K562 (cell line): ENCODE data around the gene ZNF143. TPM values are rescaled to one million over a fixed set of nuclear protein-coding genes. Genes with fewer than 3 reads are reported as not detected.
A peak's percentile ranks its signal among the peaks of the same experiment; 100 is the strongest.

Experiments
- ATAC-seq: fragments of 200-7000 bp; cut with Tn5 transposase; 3 replicates; pipeline ENCODE4 v1.9.1; 2020; ENCODE audit warnings: moderate library complexity
- BruUV-seq: library from RNA; stranded (reverse); fragments of 400-500 nt; replicated peaks from 2 replicates; lab custom pipeline; 2021; lab: Mats Ljungman, UMichigan
- CTCF ChIA-PET: fragments of 300-600 bp; formaldehyde crosslinking; extraction: SDS; loops from one replicate; lab custom pipeline; 2021; ENCODE audit warnings: low intra/inter-chr PET ratio; lab: Yijun Ruan, JAX
- POLR2A ChIA-PET: fragments of 300-600, 350-650 bp; sonication (Branson Sonifier 250); formaldehyde crosslinking; extraction: SDS; loops from one replicate; lab custom pipeline; 2021; ENCODE audit warnings: antibody characterized with exemption, inconsistent platforms; lab: Yijun Ruan, JAX
- DNase-seq, 4 experiments: peaks; one replicate each; pipeline versions ENCODE4 v3.0.0 to v3.0.0-alpha.2; 2011 to 2018; ENCODE audit warnings: low spot score in 3 of 4, mixed read lengths in 3 of 4; ENCODE audit errors: extremely low read depth in 1 of 4
- FAIRE-seq: peaks from 2 replicates; lab custom pipeline; 2011; peaks lifted over from hg19 to GRCh38; lab: Jason Lieb, UNC
- H2AFZ ChIP-seq: 2 replicates; pipeline ENCODE4 v1.6.0; 2011; ENCODE audit warnings: low read depth, low read length, control low read depth, inconsistent platforms
- H3K27ac ChIP-seq: fragments of 200-600 bp; 3 replicates; pipeline ENCODE4 v1.8.0; 2011; ENCODE audit warnings: low read depth, mild to moderate bottlenecking, control low read depth, inconsistent platforms, low read length, moderate library complexity, mixed read lengths; ENCODE audit errors: extremely low read depth
- H3K27me3 ChIP-seq, 2 experiments: fragments of 300-600 bp in 1 of 2; 2 replicates in 1 of 2; 3 replicates in 1 of 2; pipeline versions ENCODE4 v1.6.0 to v1.8.0; 2011; ENCODE audit warnings: inconsistent platforms in 2 of 2, low read length in 2 of 2, mild to moderate bottlenecking in 1 of 2, mixed read lengths in 1 of 2, moderate library complexity in 1 of 2; ENCODE audit not compliant: control insufficient read depth in 2 of 2, insufficient read depth in 2 of 2
- H3K36me3 ChIP-seq: fragments of 300-600 bp; 3 replicates; pipeline ENCODE4 v1.8.0; 2011; ENCODE audit warnings: mild to moderate bottlenecking, low read length, inconsistent platforms; ENCODE audit not compliant: control insufficient read depth, insufficient read depth
- H3K4me1 ChIP-seq, 2 experiments: fragments of 200-600 bp in 1 of 2; replicated peaks in 1 of 2; 2 replicates in 1 of 2; 3 replicates in 1 of 2; pipeline versions ENCODE4 v1.5.1 to v1.8.0; 2011; ENCODE audit warnings: inconsistent platforms in 2 of 2, low read length in 2 of 2, mild to moderate bottlenecking in 1 of 2, mixed read lengths in 1 of 2, moderate library complexity in 1 of 2; ENCODE audit not compliant: control insufficient read depth in 2 of 2, insufficient read depth in 2 of 2
- H3K4me2 ChIP-seq: 2 replicates; pipeline ENCODE4 v1.6.1; 2011; ENCODE audit warnings: low read length, control low read depth, inconsistent platforms, mixed read lengths; ENCODE audit not compliant: insufficient read depth
- H3K4me3 ChIP-seq: fragments of 200-600 bp; sonication (generic), shearing (Covaris generic); 2 replicates; pipeline ENCODE4 v1.5.1; 2016; ENCODE audit warnings: control low read depth, inconsistent platforms
- H3K79me2 ChIP-seq: fragments of 200-600 bp; 3 replicates; pipeline ENCODE4 v1.8.0; 2011; ENCODE audit warnings: low read length, inconsistent platforms; ENCODE audit not compliant: control insufficient read depth, insufficient read depth
- H3K9ac ChIP-seq, 2 experiments: 2 replicates each; pipeline versions ENCODE4 v1.6.0 to v1.6.1; 2011; ENCODE audit warnings: low read depth in 2 of 2, low read length in 2 of 2, control low read depth in 1 of 2, inconsistent platforms in 1 of 2, mild to moderate bottlenecking in 1 of 2, mixed read lengths in 1 of 2; ENCODE audit not compliant: insufficient read depth in 1 of 2
- H3K9me1 ChIP-seq: one replicate; pipeline ENCODE4 v1.6.0; 2011; ENCODE audit warnings: inconsistent platforms, mild to moderate bottlenecking, low read length, moderate library complexity; ENCODE audit not compliant: control insufficient read depth, insufficient read depth
- H3K9me3 ChIP-seq: replicated peaks from 2 replicates; pipeline ENCODE4 v1.5.1; 2011; ENCODE audit warnings: low read depth, low read length, inconsistent platforms; ENCODE audit not compliant: control insufficient read depth, insufficient read depth
- H4K20me1 ChIP-seq: replicated peaks from 2 replicates; pipeline ENCODE4 v1.6.1; 2011; ENCODE audit warnings: low read length, inconsistent platforms, mixed read lengths; ENCODE audit not compliant: control insufficient read depth, insufficient read depth
- CREB5 ChIP-seq: fragments of 250-450 bp; sonication (Bioruptor Pico); IDR thresholded peaks from 2 replicates; pipeline ENCODE4 v1.5.0; 2020; ENCODE audit warnings: mild to moderate bottlenecking
- CTCF ChIP-seq, 3 experiments: IDR thresholded peaks in 2 of 3; conservative IDR thresholded peaks in 1 of 3; 2 replicates each; pipeline ENCODE4 v1.5.1; 2011 to 2012; ENCODE audit warnings: low read length in 3 of 3, mild to moderate bottlenecking in 3 of 3, control low read depth in 2 of 3, improper control_type of control experiment in 1 of 3, inconsistent platforms in 1 of 3, low read depth in 1 of 3, mixed read lengths in 1 of 3, moderate library complexity in 1 of 3; ENCODE audit not compliant: insufficient read depth in 2 of 3
- ESRRA ChIP-seq: fragments of 450-650 bp; IDR thresholded peaks from 2 replicates; pipeline ENCODE4 v1.6.1; 2014; ENCODE audit warnings: low read depth, mild to moderate bottlenecking, moderate library complexity, borderline replicate concordance
- SAFB ChIP-seq: fragments of 200-400 bp; formaldehyde crosslinking; IDR thresholded peaks from 2 replicates; pipeline ENCODE4 v1.6.1; 2017; ENCODE audit warnings: low read depth, low read length, borderline replicate concordance
- UBTF ChIP-seq, 2 experiments: IDR thresholded peaks; 2 replicates each; pipeline ENCODE4 v1.6.1; 2012; ENCODE audit warnings: improper control_type of control experiment in 2 of 2, low read depth in 2 of 2, low read length in 2 of 2, borderline replicate concordance in 1 of 2
- XRCC5 ChIP-seq: fragments of 200-400 bp; formaldehyde crosslinking; IDR thresholded peaks from 2 replicates; pipeline ENCODE4 v1.6.1; 2017; ENCODE audit warnings: low read depth, mild to moderate bottlenecking, low read length
- ZBTB7A ChIP-seq: IDR thresholded peaks from 2 replicates; pipeline ENCODE4 v1.6.1; 2011; ENCODE audit warnings: low read depth, mild to moderate bottlenecking, low read length, moderate library complexity, borderline replicate concordance; ENCODE audit not compliant: control insufficient read depth
- ZNF140 ChIP-seq: fragments of 250-450 bp; sonication (Bioruptor Pico); IDR thresholded peaks from 2 replicates; pipeline ENCODE4 v1.8.0; 2021; ENCODE audit warnings: moderate library complexity, mild to moderate bottlenecking, inconsistent platforms
- ZNF274 ChIP-seq: IDR thresholded peaks from 2 replicates; pipeline ENCODE4 v1.6.1; 2011; ENCODE audit warnings: low read depth, mild to moderate bottlenecking, low read length, moderate library complexity, borderline replicate concordance
- WGBS: fragments of 100-300 bp; shearing (Covaris generic); methylation state at CpG from one replicate; pipeline ENCODE4 v1.1.6; 2016; ENCODE audit warnings: low coverage, mixed read lengths; ENCODE audit not compliant: insufficient coverage; ENCODE audit errors: missing lambda C conversion rate; 5-methylcytosine and 5-hydroxymethylcytosine counted together
- in situ Hi-C: fragments of 300-500 bp; cut with MboI; formaldehyde crosslinking; loops from 4 replicates; pipeline ENCODE4 v1.15.0; 2018; ENCODE audit warnings: inconsistent platforms, mixed read lengths
- intact Hi-C: fragments of 100-400 bp; cut with micrococcal nuclease; formaldehyde crosslinking; loops from 2 replicates; pipeline ENCODE4 v1.14.2; 2022
- polyA plus RNA-seq, 8 experiments: library from polyadenylated mRNA; depleted of rRNA in 4 of 8; stranded (reverse) in 5 of 8; unstranded in 3 of 8; fragments of >200 nt; fragmentation: Nextera tagmentation in 2 of 8; fragmentation: Illumina TruSeq in 1 of 8; extraction: Ambion mirVana in 2 of 8; extraction: Trizol in 1 of 8; gene quantifications; 2 replicates each; pipeline versions ENCODE4 v1.2.1 to v1.2.3, GENCODE V29; 2011 to 2014; ENCODE audit warnings: inconsistent platforms in 1 of 8, missing spikeins in 1 of 8
- total RNA-seq, 7 experiments: library from RNA; depleted of rRNA in 6 of 7; stranded (reverse); fragments of >200 nt in 6 of 7; fragmentation: Illumina TruSeq in 2 of 7; extraction: Trizol in 2 of 7; gene quantifications; 2 replicates each; pipeline versions ENCODE4 v1.2.1 to v1.2.3, GENCODE V29; 2011 to 2021; ENCODE audit warnings: low replicate concordance in 1 of 7

The ZNF143 gene
- total and polyA plus RNA-seq, 9 of the 15 experiments (the other 6 are each of a cell fraction or from before 2014, with no cell fraction given), result 18.4 to 58.5 (median 27.1) TPM

- no peaks in the 10 kb centered on the region for H3K9me3 ChIP-seq
- no peaks in the 10 kb centered on the region for H3K79me2 ChIP-seq
- no peak overlapping the region for H3K4me2 ChIP-seq
- ATAC-seq, result 0 out of 3 replicates have a peak, but pooled peaks have one; percentile 4
- H3K9ac ChIP-seq, result peak overlapping the region in 1 of 2 experiments; percentile 77; a peak in 2 of 4 replicates
- no peaks in the 10 kb centered on the region for H3K27me3 ChIP-seq
- 85% methylated on average over 8 of the region's 8 CpGs for WGBS
- no peaks in the 10 kb centered on the region for H4K20me1 ChIP-seq
- no peaks in the 10 kb centered on the region for H3K9me1 ChIP-seq
- FAIRE-seq, result no peak
- no TSS peak for BruUV-seq
- intact Hi-C loops (no loop called here), in situ Hi-C loops (no loop called here)
- H2AFZ ChIP-seq, result peak overlapping the region; percentile 94; the same call in 1 of the 2 replicates
- H3K27ac ChIP-seq, result no peak overlapping the region
- no peak for DNase-seq
- peaks cover 10% of the 10 kb centered on the region; the same call in 1 of the 3 replicates for H3K36me3 ChIP-seq
- peaks cover 23 to 26% of the 10 kb centered on the region in 2 experiments; a peak in 4 of 5 replicates for H3K4me1 ChIP-seq
- H3K4me3 ChIP-seq, result no peak overlapping the region
- ChIA-PET POLR2A (interaction anchor here (0.6 to 3.5 kb wide), 6 partner anchors 7 to 69 kb away, joined by 3 to 18 read pairs (median 7); no protein-coding TSS in a partner anchor), CTCF (interaction anchor here (1.1 kb wide), 1 partner anchor 83 kb away, joined by 4 read pairs; no protein-coding TSS in a partner anchor)
- TF ChIP-seq ZBTB7A, result peak; percentile 23; the same call in 1 of the 2 replicates
- no peak for TF ChIP-seq XRCC5
- no peak for TF ChIP-seq CREB5 (CRISPR knock-in tag)
- TF ChIP-seq ESRRA, result no peak
- TF ChIP-seq SAFB, result no peak
- TF ChIP-seq CTCF (IDR thresholded peaks at IDR 0.05 in 2 of 3, conservative IDR thresholded peaks at IDR 0.05 in 1 of 3; ENCODE audit: insufficient read depth in 2 of 3, low read depth in 1 of 3, low read length in 3 of 3), result peak in 2 of 3 experiments; percentile 7 to 19; a peak in 1 of 6 replicates
- no peak for TF ChIP-seq ZNF140 (CRISPR knock-in tag)
- TF ChIP-seq UBTF (IDR thresholded peaks at IDR 0.05; ENCODE audit: borderline replicate concordance in 1 of 2, low read depth in 2 of 2, low read length in 2 of 2), result no peak
- TF ChIP-seq ZNF274, result no peak
- TF ChIP-seq, all 486 proteins: peak for 2
These were observed 70.3 kb downstream of the ZNF143 start for GRCh38 chr11:9530901-9531625.
